ENCODE measurements around the gene DPH1.
A peak's percentile ranks its signal among the peaks of the same experiment; 100 is the strongest.

DPH1 gene

DNA sequence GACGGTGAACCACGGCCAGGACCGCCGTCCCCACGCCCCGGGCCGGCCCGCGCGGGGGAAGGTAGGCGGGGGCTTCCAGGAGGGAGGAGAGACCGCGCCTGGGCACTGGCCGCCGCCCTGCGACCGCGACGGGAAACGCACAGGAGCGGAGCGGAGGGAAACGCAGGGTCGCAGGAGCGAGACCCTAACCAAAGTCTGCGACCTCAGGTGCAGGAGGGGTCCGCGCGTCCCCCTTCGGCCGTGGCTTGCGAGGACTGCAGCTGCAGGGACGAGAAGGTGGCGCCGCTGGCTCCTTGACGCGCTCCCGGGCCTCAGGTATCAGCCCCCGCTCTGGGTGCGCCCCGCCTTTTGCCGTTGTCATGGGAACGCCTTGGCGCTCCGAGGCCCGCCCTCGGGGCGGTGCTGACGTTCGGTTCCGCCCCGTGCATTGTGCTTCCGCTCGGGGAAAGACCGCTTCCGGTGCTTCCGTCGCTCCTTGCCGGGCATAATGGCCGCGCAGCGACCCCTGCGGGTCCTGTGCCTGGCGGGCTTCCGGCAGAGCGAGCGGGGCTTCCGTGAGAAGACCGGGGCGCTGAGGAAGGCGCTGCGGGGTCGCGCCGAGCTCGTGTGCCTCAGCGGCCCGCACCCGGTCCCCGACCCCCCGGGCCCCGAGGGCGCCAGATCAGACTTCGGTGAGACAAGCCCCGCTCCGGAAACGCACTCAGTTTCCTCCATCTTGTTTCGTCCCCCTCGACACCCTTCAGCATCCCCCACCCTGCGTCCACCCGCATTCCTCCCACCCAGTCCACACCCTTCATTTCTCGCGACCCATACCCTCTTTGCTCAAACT lies 11.8 kb downstream of the DPH1 start, which contains the start of gene OVCA2:
Gene OVCA2 (plus strand): TSS at position 462 of the 829 bp plus-strand sequence. CDS start 26 bp downstream, at position 488.
- Histone ChIP-seq H3K27ac (peak within 1 kb of the TSS; percentile 88), H3K4me2 (ENCODE audit: low read length) (peak within 1 kb of the TSS; percentile 99), H3K27me3 (ENCODE audit: control insufficient read depth, insufficient read depth, low read length) (no peaks in the 10 kb centered on the region), H3K9ac (peak within 1 kb of the TSS; percentile 61), H2AFZ (peak within 1 kb of the TSS; percentile 87), H3K79me2 (peaks cover 4% of the 10 kb centered on the region), H3K4me3 (ENCODE audit: low read depth, low read length) (peak within 1 kb of the TSS; percentile 91), H3K9me3 (ENCODE audit: control insufficient read depth, low read length) (no peaks in the 10 kb centered on the region), H3K4me1 (peaks cover 8% of the 10 kb centered on the region), H3K36me3 (ENCODE audit: control insufficient read depth, insufficient read depth, low read length) (no peaks in the 10 kb centered on the region)
- TF ChIP-seq, protein P1, sequence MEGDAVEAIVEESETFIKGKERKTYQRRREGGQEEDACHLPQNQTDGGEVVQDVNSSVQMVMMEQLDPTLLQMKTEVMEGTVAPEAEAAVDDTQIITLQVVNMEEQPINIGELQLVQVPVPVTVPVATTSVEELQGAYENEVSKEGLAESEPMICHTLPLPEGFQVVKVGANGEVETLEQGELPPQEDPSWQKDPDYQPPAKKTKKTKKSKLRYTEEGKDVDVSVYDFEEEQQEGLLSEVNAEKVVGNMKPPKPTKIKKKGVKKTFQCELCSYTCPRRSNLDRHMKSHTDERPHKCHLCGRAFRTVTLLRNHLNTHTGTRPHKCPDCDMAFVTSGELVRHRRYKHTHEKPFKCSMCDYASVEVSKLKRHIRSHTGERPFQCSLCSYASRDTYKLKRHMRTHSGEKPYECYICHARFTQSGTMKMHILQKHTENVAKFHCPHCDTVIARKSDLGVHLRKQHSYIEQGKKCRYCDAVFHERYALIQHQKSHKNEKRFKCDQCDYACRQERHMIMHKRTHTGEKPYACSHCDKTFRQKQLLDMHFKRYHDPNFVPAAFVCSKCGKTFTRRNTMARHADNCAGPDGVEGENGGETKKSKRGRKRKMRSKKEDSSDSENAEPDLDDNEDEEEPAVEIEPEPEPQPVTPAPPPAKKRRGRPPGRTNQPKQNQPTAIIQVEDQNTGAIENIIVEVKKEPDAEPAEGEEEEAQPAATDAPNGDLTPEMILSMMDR (IDR thresholded peaks at IDR 0.05) = peak; percentile 70

DNA sequence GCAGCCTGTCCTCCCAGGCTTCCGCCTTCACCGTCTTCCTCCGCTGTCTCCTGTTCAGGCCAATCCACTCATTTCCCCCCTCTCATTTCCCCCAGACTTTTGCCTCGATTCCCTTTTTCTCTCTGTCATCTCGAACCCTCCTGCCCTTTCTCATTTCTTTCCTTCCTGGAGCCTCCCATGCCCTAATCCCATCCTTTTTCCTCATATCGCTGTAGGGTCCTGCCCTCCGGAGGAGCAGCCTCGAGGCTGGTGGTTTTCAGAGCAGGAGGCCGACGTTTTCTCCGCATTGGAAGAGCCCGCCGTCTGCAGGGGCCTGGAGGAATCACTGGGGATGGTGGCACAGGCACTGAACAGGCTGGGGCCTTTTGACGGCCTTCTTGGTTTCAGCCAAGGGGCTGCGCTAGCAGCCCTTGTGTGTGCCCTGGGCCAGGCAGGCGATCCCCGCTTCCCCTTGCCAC lies 12.5 kb downstream of the DPH1 start:
- no peaks in the 10 kb centered on the region for H3K9me3 ChIP-seq (ENCODE audit: control insufficient read depth, low read length)
- no peaks in the 10 kb centered on the region for H3K27me3 ChIP-seq (ENCODE audit: control insufficient read depth, insufficient read depth, low read length)
- peaks cover 6% of the 10 kb centered on the region for H3K79me2 ChIP-seq
- peak overlapping the region; percentile 61 for H3K9ac ChIP-seq
- peak overlapping the region; percentile 99 for H3K4me2 ChIP-seq (ENCODE audit: low read length)
- H3K36me3 ChIP-seq (ENCODE audit: control insufficient read depth, insufficient read depth, low read length) = no peaks in the 10 kb centered on the region
- H3K27ac ChIP-seq = peak overlapping the region; percentile 88
- peaks cover 8% of the 10 kb centered on the region for H3K4me1 ChIP-seq
- H2AFZ ChIP-seq = peak overlapping the region; percentile 87
- TF ChIP-seq, protein P1 (IDR thresholded peaks at IDR 0.05) = peak; percentile 7
- peak overlapping the region; percentile 91 for H3K4me3 ChIP-seq (ENCODE audit: low read depth, low read length)

DNA sequence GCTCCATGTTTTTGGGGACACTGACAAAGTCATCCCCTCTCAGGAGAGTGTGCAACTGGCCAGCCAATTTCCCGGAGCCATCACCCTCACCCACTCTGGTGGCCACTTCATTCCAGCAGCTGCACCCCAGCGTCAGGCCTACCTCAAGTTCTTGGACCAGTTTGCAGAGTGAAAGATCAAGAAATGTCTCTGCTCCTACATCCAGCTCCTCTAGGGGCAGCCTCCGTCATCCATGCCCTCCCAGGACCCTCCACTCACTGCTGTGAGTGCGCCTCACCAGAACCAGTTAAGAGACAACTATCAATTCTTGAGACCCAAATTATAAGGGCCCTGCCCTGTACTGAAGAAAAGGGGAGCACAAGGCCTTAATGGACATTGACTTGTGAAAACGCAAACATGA lies 13.0 kb downstream of the DPH1 start:
- Histone ChIP-seq H3K27me3 (ENCODE audit: control insufficient read depth, insufficient read depth, low read length) (no peaks in the 10 kb centered on the region), H3K4me3 (ENCODE audit: low read depth, low read length) (peak overlapping the region; percentile 91), H2AFZ (no peak overlapping the region), H3K4me2 (ENCODE audit: low read length) (peak overlapping the region; percentile 99), H3K9ac (no peak overlapping the region), H3K79me2 (peaks cover 9% of the 10 kb centered on the region), H3K4me1 (peaks cover 8% of the 10 kb centered on the region), H3K9me3 (ENCODE audit: control insufficient read depth, low read length) (no peaks in the 10 kb centered on the region), H3K36me3 (ENCODE audit: control insufficient read depth, insufficient read depth, low read length) (no peaks in the 10 kb centered on the region), H3K27ac (peak overlapping the region; percentile 88)
- TF ChIP-seq, protein P1 (IDR thresholded peaks at IDR 0.05) = no peak

DNA sequence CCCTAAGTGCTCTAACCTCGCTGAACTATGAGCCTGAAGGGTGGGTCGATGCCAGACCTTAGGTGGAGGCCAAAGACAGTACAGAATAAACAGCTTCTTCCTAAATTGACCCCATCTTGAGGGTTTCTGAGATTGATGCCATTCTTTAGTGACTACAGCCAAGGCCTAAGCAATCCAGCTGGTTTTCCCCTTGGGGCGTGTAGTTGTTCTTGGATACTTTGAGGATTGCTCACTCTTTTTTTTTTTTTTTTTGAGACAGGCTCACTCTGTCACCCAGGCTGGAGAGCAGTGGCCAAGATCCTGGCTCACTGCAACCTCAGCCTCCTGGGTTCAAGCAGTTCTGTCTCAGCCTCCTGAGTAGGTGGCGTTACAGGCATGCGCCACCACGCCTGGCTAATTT lies 13.8 kb downstream of the DPH1 start:
- TF ChIP-seq, protein P1 (IDR thresholded peaks at IDR 0.05) = no peak
- no peak overlapping the region for H3K9ac ChIP-seq
- H3K4me2 ChIP-seq (ENCODE audit: low read length) = no peak overlapping the region
- H3K4me3 ChIP-seq (ENCODE audit: low read depth, low read length) = no peak overlapping the region
- no peak overlapping the region for H3K27ac ChIP-seq
- H3K79me2 ChIP-seq = peaks cover 15% of the 10 kb centered on the region
- no peaks in the 10 kb centered on the region for H3K9me3 ChIP-seq (ENCODE audit: control insufficient read depth, low read length)
- peaks cover 8% of the 10 kb centered on the region for H3K4me1 ChIP-seq
- H3K27me3 ChIP-seq (ENCODE audit: control insufficient read depth, insufficient read depth, low read length) = no peaks in the 10 kb centered on the region
- no peak overlapping the region for H2AFZ ChIP-seq
- no peaks in the 10 kb centered on the region for H3K36me3 ChIP-seq (ENCODE audit: control insufficient read depth, insufficient read depth, low read length)

Data from parathyroid adenoma (tissue), 2 donors.